H1 (cell line): ENCODE measurements around the gene LRRC2.

Experiments
- ATF3 ChIP-seq: IDR thresholded peaks from 2 replicates; pipeline ENCODE4 v1.6.1; 2011; ENCODE audit warnings: low read depth, mild to moderate bottlenecking, low read length; ENCODE audit not compliant: insufficient read depth
- CHD1 ChIP-seq: IDR thresholded peaks from 2 replicates; pipeline ENCODE4 v1.6.1; 2012; ENCODE audit warnings: low read depth, low read length, improper control_type of control experiment
- CTCF ChIP-seq, 3 experiments: IDR thresholded peaks; 1 replicate in 2 of 3; 2 replicates in 1 of 3; pipeline versions ENCODE4 v1.5.1 to v1.6.1; 2011; ENCODE audit warnings: low read length in 3 of 3, mild to moderate bottlenecking in 3 of 3, inconsistent platforms in 2 of 3, low read depth in 1 of 3, moderate library complexity in 1 of 3; ENCODE audit not compliant: insufficient read depth in 1 of 3; ENCODE audit errors: control extremely low read depth in 1 of 3
- KDM1A ChIP-seq: fragments of 200-600, 300-600 bp; sonication (generic); IDR thresholded peaks from 2 replicates; pipeline ENCODE4 v1.7.1; 2016; ENCODE audit warnings: mild to moderate bottlenecking, low read length, borderline replicate concordance
- POLR2A ChIP-seq, 2 experiments: IDR thresholded peaks; 1 replicate in 1 of 2; 2 replicates in 1 of 2; pipeline ENCODE4 v1.6.1; 2011; ENCODE audit warnings: low read depth in 2 of 2, low read length in 2 of 2, mild to moderate bottlenecking in 2 of 2; ENCODE audit errors: control extremely low read depth in 1 of 2
- POLR2AphosphoS5 ChIP-seq: IDR thresholded peaks from 2 replicates; pipeline ENCODE4 v1.6.1; 2011; ENCODE audit warnings: low read depth, low read length
- RFX5 ChIP-seq: IDR thresholded peaks from 2 replicates; pipeline ENCODE4 v1.6.1; 2011; ENCODE audit warnings: low read depth, low read length, improper control_type of control experiment, borderline replicate concordance
- TBP ChIP-seq: IDR thresholded peaks from 2 replicates; pipeline ENCODE4 v1.6.1; 2011; ENCODE audit warnings: low read depth, low read length, improper control_type of control experiment
- TEAD4 ChIP-seq: IDR thresholded peaks from 2 replicates; pipeline ENCODE4 v1.6.1; 2012; ENCODE audit warnings: low read depth, low read length, inconsistent platforms, mixed read lengths

GRCh38 chr3:46466871-46467403 lies 99.2 kb downstream of the LRRC2 start:
- TF ChIP-seq CHD1 = no peak
- TF ChIP-seq POLR2A (IDR thresholded peaks at IDR 0.05; ENCODE audit: control extremely low read depth in 1 of 2, low read depth in 2 of 2, low read length in 2 of 2) = no peak
- TF ChIP-seq POLR2AphosphoS5 = no peak
- TF ChIP-seq TBP = no peak
- TF ChIP-seq KDM1A = no peak
- no peak for TF ChIP-seq TEAD4
- no peak for TF ChIP-seq CTCF (IDR thresholded peaks at IDR 0.05; ENCODE audit: control extremely low read depth in 1 of 3, insufficient read depth in 1 of 3, low read depth in 1 of 3, low read length in 3 of 3)
- TF ChIP-seq RFX5 = no peak
- TF ChIP-seq ATF3 = no peak
